ENCODE measurements around the gene PIAS2.
"Not testable (repeated sequence)": the region's sequence is repeated elsewhere in the genome, so short reads cannot be mapped to it uniquely, and the experiment has no call there.

The PIAS2 gene

GRCh38 chr18:46830633-46831032, 86.7 kb downstream of the PIAS2 start:
- no peak for DNase-seq

GRCh38 chr18:46829947-46830346, 87.4 kb downstream of the PIAS2 start:
- no peak for DNase-seq

- DNase-seq: no peak
Measured at GRCh38 chr18:46829531-46829930, 87.8 kb downstream of the PIAS2 start.

GRCh38 chr18:46821856-46822711, 95.2 kb downstream of the PIAS2 start:
- DNase-seq: no peak

GRCh38 chr18:46820863-46821262, 96.4 kb downstream of the PIAS2 start:
- DNase-seq: no peak

- no peak for DNase-seq
Measured at GRCh38 chr18:46815661-46816060, 101.6 kb downstream of the PIAS2 start.

- no peak for DNase-seq
Measured at GRCh38 chr18:46814399-46814798, 102.9 kb downstream of the PIAS2 start.

- DNase-seq: no peak
Measured at GRCh38 chr18:46812311-46812710, 105.0 kb downstream of the PIAS2 start.

- no peak for DNase-seq
Measured at GRCh38 chr18:46810481-46811000, 106.8 kb downstream of the PIAS2 start.

- DNase-seq: no peak
Measured at GRCh38 chr18:46809145-46809544, 108.2 kb downstream of the PIAS2 start.

GRCh38 chr18:46795945-46796344, 121.4 kb downstream of the PIAS2 start:
- not testable (repeated sequence) for DNase-seq

GRCh38 chr18:46794607-46795006, 122.7 kb downstream of the PIAS2 start:
- no peak for DNase-seq

GRCh38 chr18:46793565-46793964, 123.7 kb downstream of the PIAS2 start:
- DNase-seq: no peak

GRCh38 chr18:46789088-46789487, 128.2 kb downstream of the PIAS2 start:
- no peak for DNase-seq

GRCh38 chr18:46787674-46788073, 129.6 kb downstream of the PIAS2 start:
- no peak for DNase-seq

GRCh38 chr18:46772357-46772756, 144.9 kb downstream of the PIAS2 start:
- no peak for DNase-seq

- DNase-seq: no peak
Measured at GRCh38 chr18:46771141-46771540, 146.2 kb downstream of the PIAS2 start.

GRCh38 chr18:46770708-46771107, 146.6 kb downstream of the PIAS2 start:
- no peak for DNase-seq

- DNase-seq: no peak
Measured at GRCh38 chr18:46768166-46768921, 149.0 kb downstream of the PIAS2 start.

- DNase-seq: no peak
Measured at GRCh38 chr18:46767217-46767616, 150.1 kb downstream of the PIAS2 start.

- no peak for DNase-seq
Measured at GRCh38 chr18:46764586-46764985, 152.7 kb downstream of the PIAS2 start.

GRCh38 chr18:46761059-46761769, 156.1 kb downstream of the PIAS2 start:
- DNase-seq: peak; percentile 95

GRCh38 chr18:46759890-46760289, 157.4 kb downstream of the PIAS2 start:
- DNase-seq: peak; percentile 34
